ENCODE measurements around the gene CLEC18A.

DNA sequence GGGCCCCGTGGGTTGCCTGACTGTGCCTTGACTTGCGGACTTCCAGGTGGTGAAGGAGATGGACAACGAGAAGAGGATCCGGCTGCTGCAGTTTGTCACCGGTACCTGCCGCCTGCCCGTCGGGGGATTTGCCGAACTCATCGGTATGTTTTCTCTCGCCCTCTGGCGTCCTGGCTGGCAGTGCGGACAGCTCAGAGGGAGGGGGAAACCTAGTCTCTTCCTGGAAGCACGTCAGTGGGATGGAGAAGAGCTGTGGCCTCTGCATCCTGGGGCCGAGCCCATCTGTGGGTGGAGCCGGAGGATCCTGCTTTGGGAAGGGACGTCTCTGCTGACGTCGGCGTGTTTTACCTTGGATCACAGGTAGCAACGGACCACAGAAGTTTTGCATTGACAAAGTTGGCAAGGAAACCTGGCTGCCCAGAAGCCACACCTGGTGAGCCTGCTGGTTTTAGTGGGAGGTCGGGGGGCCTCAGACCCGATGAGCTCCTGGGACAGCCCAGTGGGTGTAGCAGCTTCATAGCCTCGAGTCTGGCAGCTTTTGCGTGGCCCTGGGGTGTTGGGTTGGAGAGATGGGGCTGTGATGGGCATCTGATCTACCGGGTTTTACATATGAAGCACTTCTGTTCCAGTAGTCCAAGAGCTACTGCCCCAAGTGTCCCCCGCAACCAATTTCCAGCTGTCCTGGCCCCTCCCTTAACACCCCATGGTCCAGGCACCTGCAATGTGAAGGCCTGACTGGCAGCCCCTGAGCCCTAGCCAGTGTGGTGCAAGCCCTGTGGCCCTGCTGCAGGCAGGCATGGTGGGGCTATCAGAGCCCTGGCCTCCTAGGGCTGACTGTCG lies 11.9 kb upstream of the CLEC18A start:
- TF ChIP-seq, protein P1, sequence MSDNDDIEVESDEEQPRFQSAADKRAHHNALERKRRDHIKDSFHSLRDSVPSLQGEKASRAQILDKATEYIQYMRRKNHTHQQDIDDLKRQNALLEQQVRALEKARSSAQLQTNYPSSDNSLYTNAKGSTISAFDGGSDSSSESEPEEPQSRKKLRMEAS (IDR thresholded peaks at IDR 0.05; ENCODE audit: low read depth, low read length) = no peak
- no peak for TF ChIP-seq POLR2A (IDR thresholded peaks at IDR 0.05; ENCODE audit: extremely low read depth, insufficient read length)
- TF ChIP-seq, protein P2, sequence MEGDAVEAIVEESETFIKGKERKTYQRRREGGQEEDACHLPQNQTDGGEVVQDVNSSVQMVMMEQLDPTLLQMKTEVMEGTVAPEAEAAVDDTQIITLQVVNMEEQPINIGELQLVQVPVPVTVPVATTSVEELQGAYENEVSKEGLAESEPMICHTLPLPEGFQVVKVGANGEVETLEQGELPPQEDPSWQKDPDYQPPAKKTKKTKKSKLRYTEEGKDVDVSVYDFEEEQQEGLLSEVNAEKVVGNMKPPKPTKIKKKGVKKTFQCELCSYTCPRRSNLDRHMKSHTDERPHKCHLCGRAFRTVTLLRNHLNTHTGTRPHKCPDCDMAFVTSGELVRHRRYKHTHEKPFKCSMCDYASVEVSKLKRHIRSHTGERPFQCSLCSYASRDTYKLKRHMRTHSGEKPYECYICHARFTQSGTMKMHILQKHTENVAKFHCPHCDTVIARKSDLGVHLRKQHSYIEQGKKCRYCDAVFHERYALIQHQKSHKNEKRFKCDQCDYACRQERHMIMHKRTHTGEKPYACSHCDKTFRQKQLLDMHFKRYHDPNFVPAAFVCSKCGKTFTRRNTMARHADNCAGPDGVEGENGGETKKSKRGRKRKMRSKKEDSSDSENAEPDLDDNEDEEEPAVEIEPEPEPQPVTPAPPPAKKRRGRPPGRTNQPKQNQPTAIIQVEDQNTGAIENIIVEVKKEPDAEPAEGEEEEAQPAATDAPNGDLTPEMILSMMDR (IDR thresholded peaks at IDR 0.05; ENCODE audit: low read depth, low read length) = no peak
- no peak for TF ChIP-seq MYC (IDR thresholded peaks at IDR 0.05; ENCODE audit: low read depth, low read length)

Measured in NB4 (cell line).